Prostate gland (tissue), 2 donors: Measurements from ENCODE around the gene SKA3.

Source experiments
- POLR2A ChIP-seq: fragments of 450-650 bp; IDR thresholded peaks from one replicate; pipeline ENCODE4 v1.6.1; 2016; ENCODE audit warnings: antibody characterized with exemption, mild to moderate bottlenecking
- POLR2AphosphoS5 ChIP-seq: sonication (generic); formaldehyde crosslinking; IDR thresholded peaks from one replicate; pipeline ENCODE4 v1.6.1; 2017; ENCODE audit warnings: antibody characterized with exemption
- TF ChIP-seq, protein P1 (sequence below), 4 experiments: fragments of 200-600 bp in 2 of 4; fragments of 450-650 bp in 2 of 4; sonication (generic) in 2 of 4; IDR thresholded peaks; 1 replicate in 3 of 4; 2 replicates in 1 of 4; pipeline ENCODE4 v1.5.1; 2016 to 2019; ENCODE audit warnings: antibody characterized with exemption in 4 of 4, mild to moderate bottlenecking in 2 of 4, moderate library complexity in 2 of 4

DNA sequence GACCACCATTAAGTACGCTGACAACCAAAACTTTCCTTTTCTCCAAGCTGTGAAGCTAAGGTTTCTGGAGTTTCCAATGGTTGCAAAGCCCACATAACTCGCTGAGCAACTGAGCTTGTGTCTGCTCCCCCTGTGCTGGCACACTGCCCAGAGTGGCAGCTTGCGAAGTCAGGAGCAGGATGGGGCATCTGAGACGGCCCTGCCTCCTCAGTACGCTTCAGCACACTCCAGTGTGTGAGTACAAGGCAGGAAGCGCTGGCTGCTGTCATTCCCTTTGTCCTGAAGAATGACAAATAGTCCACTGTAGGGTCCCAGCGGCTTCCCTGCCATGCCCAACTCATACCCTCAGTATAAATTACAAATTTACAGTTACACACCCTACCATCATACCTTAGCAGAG, 51.5 kb downstream of the SKA3 start:
- TF ChIP-seq, protein P1, sequence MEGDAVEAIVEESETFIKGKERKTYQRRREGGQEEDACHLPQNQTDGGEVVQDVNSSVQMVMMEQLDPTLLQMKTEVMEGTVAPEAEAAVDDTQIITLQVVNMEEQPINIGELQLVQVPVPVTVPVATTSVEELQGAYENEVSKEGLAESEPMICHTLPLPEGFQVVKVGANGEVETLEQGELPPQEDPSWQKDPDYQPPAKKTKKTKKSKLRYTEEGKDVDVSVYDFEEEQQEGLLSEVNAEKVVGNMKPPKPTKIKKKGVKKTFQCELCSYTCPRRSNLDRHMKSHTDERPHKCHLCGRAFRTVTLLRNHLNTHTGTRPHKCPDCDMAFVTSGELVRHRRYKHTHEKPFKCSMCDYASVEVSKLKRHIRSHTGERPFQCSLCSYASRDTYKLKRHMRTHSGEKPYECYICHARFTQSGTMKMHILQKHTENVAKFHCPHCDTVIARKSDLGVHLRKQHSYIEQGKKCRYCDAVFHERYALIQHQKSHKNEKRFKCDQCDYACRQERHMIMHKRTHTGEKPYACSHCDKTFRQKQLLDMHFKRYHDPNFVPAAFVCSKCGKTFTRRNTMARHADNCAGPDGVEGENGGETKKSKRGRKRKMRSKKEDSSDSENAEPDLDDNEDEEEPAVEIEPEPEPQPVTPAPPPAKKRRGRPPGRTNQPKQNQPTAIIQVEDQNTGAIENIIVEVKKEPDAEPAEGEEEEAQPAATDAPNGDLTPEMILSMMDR (IDR thresholded peaks at IDR 0.05) = no peak
- TF ChIP-seq POLR2A = no peak
- no peak for TF ChIP-seq POLR2AphosphoS5
